Stimulated activated naive CD4-positive, alpha-beta T cell treated with Interleukin-2 at 50 U/mL for 16 hours (primary cell): Measurements from ENCODE around the gene PPTC7.
"Not testable (repeated sequence)": the region's sequence is repeated elsewhere in the genome, so short reads cannot be mapped to it uniquely, and the experiment has no call there.

ENCODE experiments used
- DNase-seq: peaks from one replicate; lab custom pipeline; 2025; lab: John Stamatoyannopoulos, UW

Gene PPTC7

GRCh38 chr12:110585231-110585799, 2.2 kb upstream of the PPTC7 start:
- DNase-seq: peak; percentile 36

- DNase-seq: peak; percentile 74
These were observed 612 bp downstream of the PPTC7 start for GRCh38 chr12:110582276-110583136.

DNA sequence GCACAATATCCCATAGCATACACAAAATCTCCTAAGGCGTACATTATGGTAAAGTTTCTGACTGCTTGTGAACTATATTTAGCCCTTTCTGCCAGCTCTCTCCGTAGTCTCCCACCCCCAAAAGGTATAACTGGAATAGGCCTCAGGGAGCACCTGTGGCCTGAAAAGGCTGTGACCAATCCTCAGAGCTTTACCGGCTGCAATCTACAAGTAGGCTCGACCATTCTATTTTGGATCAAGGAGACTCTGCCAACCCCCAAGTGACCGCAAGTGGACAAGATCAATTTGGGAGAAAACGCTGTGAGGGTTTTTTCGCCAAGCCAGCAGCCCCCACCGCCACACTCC, 1.2 kb downstream of the PPTC7 start:
- no peak for DNase-seq

- no peak for DNase-seq
These were observed 3.4 kb downstream of the PPTC7 start for GRCh38 chr12:110579535-110580253.

- DNase-seq: peak; percentile 9
These were observed 4.2 kb downstream of the PPTC7 start for GRCh38 chr12:110578694-110579534.

GRCh38 chr12:110577864-110578693, 5.0 kb downstream of the PPTC7 start:
- peak; percentile 16 for DNase-seq

GRCh38 chr12:110576504-110576903, 6.6 kb downstream of the PPTC7 start:
- no peak for DNase-seq

GRCh38 chr12:110575326-110575725, 7.8 kb downstream of the PPTC7 start:
- no peak for DNase-seq

- not testable (repeated sequence) for DNase-seq
These were observed 8.3 kb downstream of the PPTC7 start for GRCh38 chr12:110574717-110575230.

DNA sequence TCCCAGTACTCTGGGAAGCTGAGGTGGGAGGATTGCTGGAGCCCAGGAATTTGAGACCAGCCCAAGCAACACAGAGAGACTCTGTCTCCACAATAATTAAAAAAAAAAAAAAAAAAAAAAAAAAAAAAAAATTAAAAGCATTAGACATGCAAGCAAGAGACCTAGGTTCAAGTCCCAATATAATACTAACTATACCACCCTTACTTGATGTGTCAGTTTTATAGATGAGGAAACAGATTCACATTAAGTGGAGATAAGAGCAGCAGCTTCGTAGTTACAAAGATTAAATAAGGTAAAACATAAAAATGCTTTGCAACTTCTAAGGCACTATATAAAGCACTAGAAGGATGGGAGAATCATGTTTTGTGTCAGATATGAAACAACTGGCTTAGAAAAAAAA, 9.1 kb downstream of the PPTC7 start:
- no peak for DNase-seq

DNA sequence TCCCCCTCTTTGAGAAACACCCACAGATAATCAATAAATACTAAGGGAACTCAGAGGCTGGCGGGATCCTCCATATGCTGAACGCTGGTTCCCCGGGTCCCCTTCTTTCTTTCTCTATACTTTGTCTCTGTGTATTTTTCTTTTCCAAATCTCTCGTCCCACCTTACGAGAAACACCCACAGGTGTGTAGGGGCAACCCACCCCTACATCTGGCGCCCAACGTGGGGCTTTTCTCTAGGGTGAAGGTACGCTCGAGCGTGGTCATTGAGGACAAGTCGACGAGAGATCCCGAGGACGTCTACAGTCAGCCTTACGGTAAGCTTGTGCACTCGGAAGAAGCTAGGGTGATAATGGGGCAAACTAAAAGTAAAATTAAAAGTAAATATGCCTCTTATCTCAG, 12.3 kb downstream of the PPTC7 start:
- not testable (repeated sequence) for DNase-seq

DNA sequence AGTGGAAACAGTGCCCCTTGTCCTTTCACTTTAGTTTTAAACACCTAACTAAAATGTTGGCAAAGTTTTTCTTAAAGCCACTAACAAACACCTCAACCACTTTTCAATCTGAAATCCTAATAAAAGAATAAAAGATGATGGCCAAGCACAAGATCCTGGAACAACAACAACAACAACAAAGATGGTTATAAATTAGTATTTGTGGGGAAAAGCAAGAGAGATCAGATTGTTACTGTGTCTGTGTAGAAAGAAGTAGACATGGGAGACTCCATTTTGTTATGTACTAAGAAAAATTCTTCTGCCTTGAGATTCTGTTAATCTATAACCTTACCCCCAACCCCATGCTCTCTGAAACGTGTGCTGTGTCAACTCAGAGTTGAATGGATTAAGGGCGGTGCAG, 13.3 kb downstream of the PPTC7 start:
- DNase-seq: not testable (repeated sequence)

- DNase-seq: no peak
These were observed 14.4 kb downstream of the PPTC7 start for GRCh38 chr12:110568752-110569151.

GRCh38 chr12:110566993-110567392, 16.1 kb downstream of the PPTC7 start:
- DNase-seq: no peak

DNA sequence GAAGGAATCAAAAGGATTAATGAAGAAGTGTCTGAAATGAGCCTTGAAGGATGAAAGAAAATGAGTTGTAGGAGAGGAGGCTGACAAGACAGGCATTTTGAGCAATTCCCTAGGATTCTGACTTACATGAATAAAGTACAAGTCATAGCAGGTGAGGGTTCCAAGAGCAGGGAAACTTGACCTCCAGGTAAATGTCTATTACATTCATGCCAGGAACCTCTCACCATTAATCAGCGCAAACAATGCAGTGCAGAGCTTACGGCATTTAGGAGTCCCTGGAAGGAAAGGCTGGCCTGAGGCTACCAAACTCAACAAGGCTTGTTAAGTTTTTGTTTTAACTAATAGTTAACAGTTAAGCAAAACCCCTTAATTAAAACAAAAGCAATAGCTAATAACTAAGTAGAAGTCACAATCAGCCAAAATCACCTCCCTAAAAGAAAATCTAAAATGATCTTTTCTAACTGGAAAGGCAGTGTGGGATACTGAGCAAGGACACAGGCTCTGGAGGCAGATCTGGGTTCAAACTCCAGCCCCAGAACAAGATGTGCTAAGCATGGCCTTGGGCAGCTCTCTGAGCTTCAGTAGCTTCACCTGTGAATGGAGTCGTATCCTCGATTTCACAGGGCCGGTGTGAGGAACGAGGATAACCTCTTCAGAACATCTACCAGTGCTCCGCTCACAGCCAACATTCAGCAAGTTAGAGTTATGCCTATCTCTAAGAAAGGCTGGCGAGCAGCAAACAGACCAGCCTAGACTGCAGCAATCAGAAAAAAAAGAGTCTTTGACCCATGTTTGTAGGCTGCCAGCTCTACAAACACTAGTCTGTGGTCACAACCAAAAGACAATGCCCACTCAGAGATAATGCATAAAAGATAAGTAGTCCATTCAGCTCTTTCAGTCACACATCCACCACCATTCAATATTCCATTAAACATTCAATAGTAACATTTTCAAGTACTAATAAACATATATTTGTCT, 16.9 kb downstream of the PPTC7 start:
- no peak for DNase-seq

DNA sequence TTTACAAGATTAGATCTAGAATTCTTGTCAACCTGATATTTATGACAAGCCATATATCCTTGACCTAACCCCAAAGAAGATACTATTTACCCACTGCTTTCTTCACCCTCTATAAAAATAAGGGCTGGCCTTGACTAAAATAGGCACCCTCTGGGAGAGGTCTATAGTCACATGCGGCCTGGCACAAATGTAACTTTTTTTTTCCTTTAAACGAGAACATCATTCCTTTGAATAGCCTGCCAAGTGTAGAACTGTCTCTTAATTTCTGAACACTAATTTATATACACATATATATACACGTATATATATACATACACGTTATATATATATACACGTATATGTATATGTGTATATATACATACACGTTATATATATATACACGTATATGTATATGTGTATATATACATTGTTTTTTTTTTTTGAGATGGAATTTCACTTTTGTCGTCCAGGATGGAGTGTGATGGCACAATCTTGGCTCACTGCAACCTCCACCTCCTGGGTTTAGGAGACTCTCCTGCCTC, 18.6 kb downstream of the PPTC7 start:
- DNase-seq: no peak

- no peak for DNase-seq
These were observed 19.2 kb downstream of the PPTC7 start for GRCh38 chr12:110563702-110564470.

DNA sequence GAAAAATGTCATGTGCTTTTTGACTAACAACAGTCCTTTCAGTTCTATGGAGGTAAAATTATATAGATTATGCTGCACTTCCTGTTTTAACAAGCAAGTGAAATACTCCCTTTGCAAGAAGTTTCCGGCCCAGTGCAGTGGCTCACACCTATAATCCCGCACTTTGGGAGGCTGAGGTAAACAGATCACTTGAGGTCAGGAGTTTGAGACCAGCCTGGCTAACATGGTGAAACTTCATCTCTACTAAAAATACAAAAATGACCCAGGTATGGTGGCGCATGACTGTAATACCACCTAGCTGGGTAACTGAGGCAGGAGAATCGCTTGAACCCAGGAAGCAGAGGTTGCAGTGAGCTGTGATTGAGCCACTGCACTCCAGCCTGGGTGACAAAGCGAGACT, 20.7 kb downstream of the PPTC7 start:
- DNase-seq: not testable (repeated sequence)
